Measurements from ENCODE around the gene PTPRT.

DNA sequence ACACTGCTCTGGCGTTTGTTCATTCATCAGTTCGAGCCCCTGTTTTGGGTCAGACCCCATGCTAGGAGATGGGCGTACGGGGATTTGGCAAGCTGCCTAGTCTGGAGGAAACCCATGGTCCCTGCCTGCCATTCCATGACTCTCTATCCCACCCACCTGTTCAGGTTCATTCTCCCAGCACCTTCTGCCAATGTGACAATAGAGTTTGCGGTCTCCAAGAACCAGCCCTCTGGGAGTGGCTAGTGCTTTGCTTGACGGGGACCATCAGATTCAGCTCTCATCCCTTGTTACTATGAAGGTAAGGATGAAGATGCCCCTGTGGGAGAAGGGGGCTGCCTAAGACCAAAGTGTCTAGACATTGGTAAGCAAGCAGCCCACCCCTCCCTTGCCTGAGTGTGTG, 345.0 kb downstream of the PTPRT start:
- TF ChIP-seq RAD21 (IDR thresholded peaks at IDR 0.05; ENCODE audit: low read depth): no peak
- TF ChIP-seq, protein P1, sequence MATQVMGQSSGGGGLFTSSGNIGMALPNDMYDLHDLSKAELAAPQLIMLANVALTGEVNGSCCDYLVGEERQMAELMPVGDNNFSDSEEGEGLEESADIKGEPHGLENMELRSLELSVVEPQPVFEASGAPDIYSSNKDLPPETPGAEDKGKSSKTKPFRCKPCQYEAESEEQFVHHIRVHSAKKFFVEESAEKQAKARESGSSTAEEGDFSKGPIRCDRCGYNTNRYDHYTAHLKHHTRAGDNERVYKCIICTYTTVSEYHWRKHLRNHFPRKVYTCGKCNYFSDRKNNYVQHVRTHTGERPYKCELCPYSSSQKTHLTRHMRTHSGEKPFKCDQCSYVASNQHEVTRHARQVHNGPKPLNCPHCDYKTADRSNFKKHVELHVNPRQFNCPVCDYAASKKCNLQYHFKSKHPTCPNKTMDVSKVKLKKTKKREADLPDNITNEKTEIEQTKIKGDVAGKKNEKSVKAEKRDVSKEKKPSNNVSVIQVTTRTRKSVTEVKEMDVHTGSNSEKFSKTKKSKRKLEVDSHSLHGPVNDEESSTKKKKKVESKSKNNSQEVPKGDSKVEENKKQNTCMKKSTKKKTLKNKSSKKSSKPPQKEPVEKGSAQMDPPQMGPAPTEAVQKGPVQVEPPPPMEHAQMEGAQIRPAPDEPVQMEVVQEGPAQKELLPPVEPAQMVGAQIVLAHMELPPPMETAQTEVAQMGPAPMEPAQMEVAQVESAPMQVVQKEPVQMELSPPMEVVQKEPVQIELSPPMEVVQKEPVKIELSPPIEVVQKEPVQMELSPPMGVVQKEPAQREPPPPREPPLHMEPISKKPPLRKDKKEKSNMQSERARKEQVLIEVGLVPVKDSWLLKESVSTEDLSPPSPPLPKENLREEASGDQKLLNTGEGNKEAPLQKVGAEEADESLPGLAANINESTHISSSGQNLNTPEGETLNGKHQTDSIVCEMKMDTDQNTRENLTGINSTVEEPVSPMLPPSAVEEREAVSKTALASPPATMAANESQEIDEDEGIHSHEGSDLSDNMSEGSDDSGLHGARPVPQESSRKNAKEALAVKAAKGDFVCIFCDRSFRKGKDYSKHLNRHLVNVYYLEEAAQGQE (IDR thresholded peaks at IDR 0.05; ENCODE audit: low read depth): no peak
- TF ChIP-seq EP300 (IDR thresholded peaks at IDR 0.05; ENCODE audit: borderline replicate concordance): no peak
- no peak for TF ChIP-seq CEBPB (IDR thresholded peaks at IDR 0.05)
- TF ChIP-seq, protein P2, sequence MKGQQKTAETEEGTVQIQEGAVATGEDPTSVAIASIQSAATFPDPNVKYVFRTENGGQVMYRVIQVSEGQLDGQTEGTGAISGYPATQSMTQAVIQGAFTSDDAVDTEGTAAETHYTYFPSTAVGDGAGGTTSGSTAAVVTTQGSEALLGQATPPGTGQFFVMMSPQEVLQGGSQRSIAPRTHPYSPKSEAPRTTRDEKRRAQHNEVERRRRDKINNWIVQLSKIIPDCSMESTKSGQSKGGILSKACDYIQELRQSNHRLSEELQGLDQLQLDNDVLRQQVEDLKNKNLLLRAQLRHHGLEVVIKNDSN (IDR thresholded peaks at IDR 0.05): no peak
- no peak for TF ChIP-seq TCF12 (IDR thresholded peaks at IDR 0.05; ENCODE audit: low read depth)
- TF ChIP-seq NFIC (IDR thresholded peaks at IDR 0.05): no peak
- TF ChIP-seq, protein P3, sequence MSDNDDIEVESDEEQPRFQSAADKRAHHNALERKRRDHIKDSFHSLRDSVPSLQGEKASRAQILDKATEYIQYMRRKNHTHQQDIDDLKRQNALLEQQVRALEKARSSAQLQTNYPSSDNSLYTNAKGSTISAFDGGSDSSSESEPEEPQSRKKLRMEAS (IDR thresholded peaks at IDR 0.05): no peak
- TF ChIP-seq TAF1 (IDR thresholded peaks at IDR 0.05; ENCODE audit: low read depth): no peak
- TF ChIP-seq EGR1 (IDR thresholded peaks at IDR 0.05): no peak
- no peak for TF ChIP-seq TEAD4 (IDR thresholded peaks at IDR 0.05)

Data from Ishikawa (cell line).